Lower leg skin (tissue), 3 donors: ENCODE data around the gene TRPM2.

ENCODE experiments used
- POLR2A ChIP-seq, 2 donors: fragments of 450-650 bp; IDR thresholded peaks; one replicate each; pipeline ENCODE4 v1.6.1; 2016 to 2017; ENCODE audit warnings: antibody characterized with exemption in 2 of 2, mild to moderate bottlenecking in 1 of 2, moderate library complexity in 1 of 2
- TF ChIP-seq, protein P1 (sequence below), 3 donors: fragments of 450-650 bp; IDR thresholded peaks; one replicate each; pipeline ENCODE4 v1.5.1; 2016; ENCODE audit warnings: antibody characterized with exemption in 3 of 3, mild to moderate bottlenecking in 3 of 3, moderate library complexity in 2 of 3

- TF ChIP-seq, protein P1, sequence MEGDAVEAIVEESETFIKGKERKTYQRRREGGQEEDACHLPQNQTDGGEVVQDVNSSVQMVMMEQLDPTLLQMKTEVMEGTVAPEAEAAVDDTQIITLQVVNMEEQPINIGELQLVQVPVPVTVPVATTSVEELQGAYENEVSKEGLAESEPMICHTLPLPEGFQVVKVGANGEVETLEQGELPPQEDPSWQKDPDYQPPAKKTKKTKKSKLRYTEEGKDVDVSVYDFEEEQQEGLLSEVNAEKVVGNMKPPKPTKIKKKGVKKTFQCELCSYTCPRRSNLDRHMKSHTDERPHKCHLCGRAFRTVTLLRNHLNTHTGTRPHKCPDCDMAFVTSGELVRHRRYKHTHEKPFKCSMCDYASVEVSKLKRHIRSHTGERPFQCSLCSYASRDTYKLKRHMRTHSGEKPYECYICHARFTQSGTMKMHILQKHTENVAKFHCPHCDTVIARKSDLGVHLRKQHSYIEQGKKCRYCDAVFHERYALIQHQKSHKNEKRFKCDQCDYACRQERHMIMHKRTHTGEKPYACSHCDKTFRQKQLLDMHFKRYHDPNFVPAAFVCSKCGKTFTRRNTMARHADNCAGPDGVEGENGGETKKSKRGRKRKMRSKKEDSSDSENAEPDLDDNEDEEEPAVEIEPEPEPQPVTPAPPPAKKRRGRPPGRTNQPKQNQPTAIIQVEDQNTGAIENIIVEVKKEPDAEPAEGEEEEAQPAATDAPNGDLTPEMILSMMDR (IDR thresholded peaks at IDR 0.05): no peak
- TF ChIP-seq POLR2A (IDR thresholded peaks at IDR 0.05): no peak
Observed at GRCh38 chr21:44368711-44369446, 15.5 kb downstream of the TRPM2 start.
